ENCODE measurements around the gene PFN3.

PFN3 gene

GRCh38 chr5:177373806-177374205 lies 26.7 kb downstream of the PFN3 start:
- TF ChIP-seq CTCF (IDR thresholded peaks at IDR 0.05), result no peak

DNA sequence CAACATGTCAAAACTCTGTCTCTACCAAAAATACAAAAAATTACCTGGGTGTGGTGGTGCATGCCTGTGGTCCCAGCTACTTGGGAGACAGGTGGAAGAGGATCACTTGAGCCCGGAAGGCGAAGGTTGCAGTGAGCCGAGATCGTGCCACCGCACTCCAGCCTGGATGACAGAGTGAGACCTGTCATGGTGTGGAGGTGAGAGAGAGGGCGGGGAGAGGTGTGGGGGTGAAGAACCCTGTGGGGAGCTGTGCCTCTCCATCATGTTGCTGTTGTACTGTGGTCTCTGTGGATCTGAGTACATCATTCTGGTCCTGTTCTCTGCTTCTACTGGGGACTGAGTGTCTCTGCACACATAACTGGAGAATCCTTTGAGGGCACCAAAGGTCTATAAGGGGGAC lies 27.6 kb downstream of the PFN3 start:
- no peak for TF ChIP-seq CTCF (IDR thresholded peaks at IDR 0.05)

GRCh38 chr5:177372034-177372896 lies 28.2 kb downstream of the PFN3 start:
- no peak for TF ChIP-seq CTCF (IDR thresholded peaks at IDR 0.05)

GRCh38 chr5:177371120-177372033 lies 29.1 kb downstream of the PFN3 start:
- TF ChIP-seq CTCF (IDR thresholded peaks at IDR 0.05), result no peak

- TF ChIP-seq CTCF (IDR thresholded peaks at IDR 0.05), result peak; percentile 45
Observed at GRCh38 chr5:177370488-177371119, 29.9 kb downstream of the PFN3 start.

DNA sequence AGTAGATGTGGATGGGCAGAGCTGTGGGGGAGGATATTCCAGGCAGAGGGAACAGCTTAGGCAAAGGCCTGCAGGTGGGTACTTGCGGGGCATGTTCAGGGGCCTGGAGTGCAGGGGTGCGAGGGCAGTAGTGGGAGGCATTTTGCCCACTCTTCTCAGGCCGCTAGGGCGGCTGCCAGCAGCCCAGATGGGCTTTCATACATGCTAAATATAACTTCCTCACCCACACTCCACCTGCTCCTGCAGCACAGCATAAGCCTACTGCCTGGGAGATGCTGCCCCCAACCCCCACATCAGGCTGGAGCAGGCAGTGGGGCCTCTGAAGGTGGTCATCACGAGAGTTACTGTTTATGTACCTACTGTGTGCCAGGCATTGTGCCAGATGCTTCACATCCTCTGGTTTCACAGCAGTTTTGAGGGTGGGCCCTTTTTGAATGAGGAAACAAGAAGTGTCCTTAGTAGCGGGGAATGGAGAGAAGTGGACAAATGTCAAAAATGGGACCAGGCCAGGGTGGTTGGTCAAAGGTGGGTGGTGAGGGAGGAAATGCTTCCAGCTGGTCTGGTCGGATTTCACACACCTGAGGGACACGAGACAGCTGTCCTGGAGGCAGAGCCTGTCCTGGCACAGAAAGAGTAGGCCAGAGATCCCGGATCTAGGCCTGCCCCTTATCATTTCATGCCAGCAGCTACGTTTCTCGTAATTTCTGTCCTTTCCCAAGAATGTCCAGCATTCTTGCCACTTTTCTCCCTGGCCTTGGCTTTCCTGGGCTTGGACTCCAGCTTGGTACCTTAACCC lies 30.6 kb downstream of the PFN3 start:
- no peak for TF ChIP-seq CTCF (IDR thresholded peaks at IDR 0.05)
